ENCODE data around the gene PERM1.
"Not testable (repeated sequence)": the region's sequence is repeated elsewhere in the genome, so short reads cannot be mapped to it uniquely, and the experiment has no call there.

Gene PERM1

DNA sequence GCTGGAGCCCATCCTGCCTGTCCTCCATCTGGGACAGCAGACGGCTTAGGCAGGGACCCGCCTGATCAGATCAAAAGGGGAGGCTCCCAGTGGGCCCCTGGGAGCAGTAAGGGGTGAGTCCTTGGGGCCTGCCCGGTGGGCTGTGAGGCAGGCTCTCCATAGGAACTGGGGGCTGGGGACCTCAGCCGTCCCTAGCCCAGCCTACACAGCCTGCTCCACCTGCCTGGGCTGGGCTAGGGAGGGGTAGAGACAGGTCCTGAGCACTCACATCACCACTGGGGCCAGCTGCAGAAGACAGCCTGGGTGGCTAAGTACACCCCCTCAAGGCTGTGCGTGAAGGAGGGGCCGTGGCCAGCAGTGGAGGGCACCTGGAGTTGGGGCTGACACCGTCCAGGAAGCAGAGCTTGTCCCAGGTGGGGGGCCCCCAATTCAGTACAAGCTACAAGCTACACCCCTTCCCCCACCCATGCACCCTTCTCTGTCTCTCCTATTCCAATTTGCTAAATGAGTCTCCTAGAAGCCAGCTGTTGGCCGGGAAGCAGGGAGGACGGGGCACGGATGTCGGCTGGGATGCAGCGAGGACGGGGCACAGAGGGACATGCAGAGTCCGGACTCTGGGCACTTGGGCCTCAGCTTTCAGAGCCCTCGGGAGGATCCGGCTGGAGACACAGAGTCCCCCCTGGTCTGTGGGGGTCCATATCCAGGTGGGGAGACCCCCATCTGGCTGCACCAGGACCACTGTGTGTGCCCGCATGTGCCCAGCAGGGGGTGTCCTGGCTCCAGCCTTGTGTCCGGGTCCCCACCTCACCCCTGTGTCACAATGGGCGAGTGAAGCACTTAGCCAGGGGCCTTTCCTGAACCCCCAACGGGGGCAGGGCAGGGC, 33.1 kb upstream of the PERM1 start:
- no peak for DNase-seq

DNA sequence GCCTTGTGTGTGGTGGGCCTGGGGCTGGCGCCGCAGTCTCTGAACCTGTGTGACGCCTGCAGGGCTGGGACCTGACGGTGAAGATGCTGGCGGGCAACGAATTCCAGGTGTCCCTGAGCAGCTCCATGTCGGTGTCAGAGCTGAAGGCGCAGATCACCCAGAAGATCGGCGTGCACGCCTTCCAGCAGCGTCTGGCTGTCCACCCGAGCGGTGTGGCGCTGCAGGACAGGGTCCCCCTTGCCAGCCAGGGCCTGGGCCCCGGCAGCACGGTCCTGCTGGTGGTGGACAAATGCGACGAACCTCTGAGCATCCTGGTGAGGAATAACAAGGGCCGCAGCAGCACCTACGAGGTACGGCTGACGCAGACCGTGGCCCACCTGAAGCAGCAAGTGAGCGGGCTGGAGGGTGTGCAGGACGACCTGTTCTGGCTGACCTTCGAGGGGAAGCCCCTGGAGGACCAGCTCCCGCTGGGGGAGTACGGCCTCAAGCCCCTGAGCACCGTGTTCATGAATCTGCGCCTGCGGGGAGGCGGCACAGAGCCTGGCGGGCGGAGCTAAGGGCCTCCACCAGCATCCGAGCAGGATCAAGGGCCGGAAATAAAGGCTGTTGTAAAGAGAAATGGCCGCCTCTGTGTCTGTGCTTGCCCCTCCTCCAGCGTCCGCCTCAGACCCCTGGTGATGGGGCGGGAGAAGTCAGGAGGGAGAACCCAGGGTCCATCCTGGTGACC, 32.2 kb upstream of the PERM1 start:
- DNase-seq, result no peak

DNA sequence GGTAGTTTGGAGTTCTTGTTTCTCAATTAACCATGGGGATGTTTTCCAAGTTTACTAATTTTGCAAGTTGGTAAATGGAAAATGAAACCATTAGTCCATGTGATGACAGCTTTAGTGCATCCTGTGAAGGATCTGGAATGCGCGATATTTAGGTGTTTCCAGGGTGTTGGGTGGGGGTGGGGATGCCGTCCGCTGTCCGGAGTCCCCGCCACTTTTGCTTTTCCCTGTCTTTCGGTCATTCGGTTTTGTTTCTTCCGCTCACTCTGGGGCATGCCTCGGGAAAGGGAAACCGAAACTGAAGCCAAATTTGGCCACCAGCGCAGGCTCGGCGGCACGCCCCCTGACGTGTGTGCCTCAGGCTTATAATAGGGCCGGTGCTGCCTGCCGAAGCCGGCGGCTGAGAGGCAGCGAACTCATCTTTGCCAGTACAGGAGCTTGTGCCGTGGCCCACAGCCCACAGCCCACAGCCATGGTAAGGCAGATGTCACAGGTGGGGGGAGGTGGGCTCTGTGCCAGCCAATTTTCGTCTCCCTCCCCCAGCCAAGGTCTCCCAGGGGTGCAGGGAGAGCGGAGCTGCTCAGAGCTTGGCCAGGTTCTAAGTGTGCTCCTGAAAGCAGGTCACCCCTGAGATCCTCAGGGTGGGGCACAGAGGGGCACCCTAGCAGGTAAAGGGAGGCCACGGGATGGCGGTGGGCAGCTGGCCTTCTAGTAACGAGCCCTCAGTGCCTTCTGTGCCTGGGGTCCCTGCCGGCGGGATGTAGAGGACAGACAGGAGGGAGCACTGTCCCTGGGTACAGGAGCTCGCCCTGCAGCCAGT, 31.4 kb upstream of the PERM1 start, which contains the start of gene ISG15:
Gene ISG15 (plus strand): TSS at position 393 of the 817 bp plus-strand sequence. CDS start 77 bp downstream, at position 470.
- peak; percentile 88 for DNase-seq

DNA sequence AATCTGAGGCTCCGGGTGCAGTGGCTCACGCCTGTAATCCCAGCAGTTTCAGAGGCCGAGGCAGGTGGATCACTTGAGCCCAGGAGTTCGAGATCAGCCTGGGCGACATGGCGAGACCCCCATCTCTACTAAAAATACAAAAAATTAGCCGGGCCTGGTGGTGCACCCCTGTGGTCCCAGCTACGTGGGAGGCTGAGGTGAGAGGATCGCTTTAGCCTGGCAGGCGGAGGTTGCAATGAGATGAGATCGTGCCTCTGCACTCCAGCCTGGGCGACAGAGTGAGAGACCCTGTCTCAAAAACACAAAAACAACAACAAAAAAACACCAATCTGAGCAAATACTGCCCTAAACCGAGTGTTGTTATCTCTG, 30.8 kb upstream of the PERM1 start:
- DNase-seq, result not testable (repeated sequence)

DNA sequence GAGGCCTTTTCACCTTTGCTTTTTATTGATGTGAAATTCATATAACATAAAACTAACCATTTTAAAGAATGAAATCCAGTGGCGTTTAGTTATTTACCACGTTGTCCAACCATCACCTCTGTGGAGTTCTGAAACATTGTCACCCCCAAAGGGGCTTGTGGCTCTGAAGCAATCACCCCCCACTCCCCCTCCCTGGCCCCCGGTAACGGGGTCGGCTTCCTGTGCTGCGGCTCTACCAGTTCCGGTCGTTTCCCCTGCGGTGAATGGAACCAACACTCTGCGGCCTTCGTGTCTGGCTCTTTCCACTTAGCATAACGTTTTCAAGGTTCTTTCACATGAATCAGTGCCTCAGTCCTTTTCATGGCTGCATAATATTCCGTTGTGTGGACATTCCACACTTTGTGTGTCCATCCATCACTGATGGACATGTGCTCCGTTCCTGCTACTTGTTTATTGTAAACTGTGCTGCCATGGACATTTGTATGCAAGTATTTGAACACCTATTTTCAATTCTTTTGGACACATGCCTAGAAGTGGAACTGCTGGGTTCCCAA, 29.6 kb upstream of the PERM1 start:
- DNase-seq, result no peak

DNA sequence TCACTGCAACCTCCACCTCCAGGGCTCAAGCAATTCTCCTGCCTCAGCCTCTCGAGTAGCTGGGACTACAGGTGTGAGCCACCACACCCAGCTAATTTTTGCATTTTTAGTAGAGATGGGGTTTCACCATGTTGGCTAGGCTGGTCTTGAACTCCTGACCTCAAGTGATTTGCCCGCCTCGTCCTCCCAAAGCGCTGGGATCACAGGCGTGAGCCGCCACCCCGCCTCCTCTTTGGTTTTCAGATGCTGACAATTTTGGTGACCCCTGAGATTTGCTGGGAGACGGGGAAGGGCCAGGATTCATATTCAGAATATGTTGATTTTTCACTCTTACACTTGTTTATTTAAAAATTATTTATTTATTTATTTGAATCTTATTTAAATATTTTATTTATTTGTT, 28.2 kb upstream of the PERM1 start:
- DNase-seq, result not testable (repeated sequence)

DNA sequence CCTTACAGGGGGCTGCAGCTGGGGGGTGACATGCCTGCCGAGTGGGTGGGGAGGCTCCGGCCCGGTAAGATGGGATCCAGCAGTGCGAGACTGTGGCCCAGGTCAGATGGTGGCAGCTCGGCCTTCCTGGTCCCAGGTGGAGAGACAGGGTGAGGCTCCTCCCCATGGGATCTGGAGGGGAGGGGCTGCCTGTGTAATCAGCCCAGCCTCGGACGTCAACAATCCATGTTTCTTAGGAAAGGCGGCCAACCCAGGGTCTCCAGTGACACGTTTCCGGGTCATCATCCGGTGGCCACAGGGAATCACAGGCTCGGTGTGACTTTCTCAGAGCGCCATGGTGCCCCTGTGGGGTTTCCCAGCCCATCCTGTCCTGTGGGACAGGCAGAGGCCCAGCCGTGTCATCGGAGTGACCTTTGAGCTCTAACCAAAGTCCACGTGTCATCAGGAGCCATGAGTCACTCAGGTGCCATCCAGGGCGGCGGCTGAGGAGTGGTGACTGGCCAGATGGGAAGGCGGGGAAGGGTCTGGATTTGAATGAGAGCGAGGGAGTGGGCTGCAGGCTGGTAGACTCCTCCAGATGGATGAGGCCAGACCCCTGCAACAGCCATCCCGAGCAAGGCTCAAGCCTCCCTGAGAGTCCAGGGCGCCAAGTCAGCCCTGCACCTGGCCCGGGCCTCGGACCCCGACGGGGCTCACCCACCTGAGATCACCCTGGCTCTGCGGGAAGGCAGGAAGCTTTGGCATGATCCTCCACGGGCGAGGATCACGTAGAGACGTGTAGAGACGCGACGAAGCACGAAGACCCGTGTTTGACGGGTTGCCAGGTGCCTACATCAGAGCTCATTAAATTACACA, 24.6 kb upstream of the PERM1 start:
- DNase-seq, result no peak

DNA sequence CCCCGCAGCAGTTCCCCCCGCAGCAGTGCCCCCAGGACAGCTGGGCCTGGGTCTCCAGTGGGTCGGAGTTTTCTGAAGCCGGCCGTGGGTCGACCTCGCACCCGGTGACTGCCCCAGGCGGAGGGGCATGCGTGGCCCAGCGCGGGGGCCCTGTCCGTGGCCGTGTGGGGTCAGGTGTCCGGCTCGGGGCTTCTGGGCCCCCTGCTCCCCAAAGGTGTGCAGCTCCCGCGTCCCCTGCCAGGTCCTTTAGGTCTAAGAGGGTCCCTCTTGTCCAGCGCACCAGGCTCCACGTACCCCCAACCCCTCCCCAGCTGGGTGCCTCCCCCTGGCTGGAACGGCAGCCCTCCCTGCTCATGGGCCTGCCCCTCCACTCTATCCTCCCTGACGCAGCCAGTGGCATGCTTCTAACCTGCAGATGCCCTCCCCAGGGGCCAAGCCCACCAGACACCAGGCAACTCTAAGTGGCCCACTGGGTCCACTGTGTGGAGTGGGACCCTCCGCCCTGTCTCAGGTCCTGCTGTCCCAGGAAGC, 23.9 kb upstream of the PERM1 start:
- no peak for DNase-seq

DNA sequence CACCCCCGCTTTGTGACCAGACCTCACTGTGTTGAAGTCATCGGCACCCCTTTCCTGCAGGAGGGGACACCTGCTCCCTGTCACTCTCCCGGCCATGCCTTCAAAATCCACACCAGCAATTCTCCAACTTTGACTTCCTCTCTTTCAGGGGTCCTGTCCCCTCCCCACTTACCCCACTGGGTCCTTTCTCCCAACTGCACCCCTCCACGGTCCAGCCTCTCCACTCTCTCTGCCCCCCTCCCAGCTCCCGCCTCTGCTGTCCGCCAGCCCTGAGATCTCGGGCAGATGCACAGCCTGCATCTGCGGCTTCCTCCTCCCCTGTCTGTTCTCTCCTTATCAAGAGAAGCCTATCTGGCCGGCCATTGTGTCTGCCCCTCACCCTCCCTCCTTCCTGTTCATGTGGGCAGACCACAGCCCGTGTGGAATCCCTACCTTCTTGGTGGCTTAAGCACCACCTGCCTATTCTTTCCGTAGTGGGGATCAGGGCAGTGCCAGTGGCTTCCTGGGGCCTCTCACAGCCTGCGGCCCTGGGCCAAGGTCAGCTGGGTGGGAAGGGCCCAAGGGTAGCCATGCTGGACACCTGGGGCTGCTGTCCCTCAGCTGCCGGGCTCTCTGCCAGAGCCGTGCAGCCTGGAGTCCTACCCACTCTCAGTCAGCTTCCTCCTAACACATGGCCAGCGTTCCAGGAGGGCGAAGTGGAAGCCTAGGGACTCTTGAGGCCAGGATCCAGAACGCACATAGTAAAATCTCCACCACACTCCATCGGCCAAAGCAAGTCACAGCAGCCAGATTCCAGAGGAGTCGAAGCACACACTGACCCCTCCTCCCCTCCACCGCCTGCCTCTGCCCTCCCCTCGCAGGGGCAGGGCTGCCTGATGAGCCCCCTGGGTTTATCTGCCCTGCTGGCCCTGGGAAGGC, 23.1 kb upstream of the PERM1 start:
- no peak for DNase-seq

DNA sequence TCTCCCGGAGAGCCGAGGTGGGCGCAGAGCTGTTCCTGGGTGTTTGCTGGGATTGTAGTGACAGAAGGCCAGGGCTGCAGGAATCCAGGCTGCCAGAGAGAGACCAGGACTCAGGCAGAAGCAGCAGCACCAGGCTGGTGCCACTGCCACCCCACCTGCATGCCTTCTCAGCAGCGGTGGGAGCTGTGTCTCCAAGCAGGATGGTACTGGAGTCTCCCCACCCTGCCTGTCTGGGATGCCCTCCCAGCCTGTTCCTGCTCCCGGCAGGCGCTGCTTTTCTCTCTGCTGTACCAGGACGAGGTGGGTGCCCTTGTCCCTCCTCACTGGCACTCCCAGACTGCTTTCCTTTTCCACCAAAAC, 22.5 kb upstream of the PERM1 start:
- no peak for DNase-seq

DNA sequence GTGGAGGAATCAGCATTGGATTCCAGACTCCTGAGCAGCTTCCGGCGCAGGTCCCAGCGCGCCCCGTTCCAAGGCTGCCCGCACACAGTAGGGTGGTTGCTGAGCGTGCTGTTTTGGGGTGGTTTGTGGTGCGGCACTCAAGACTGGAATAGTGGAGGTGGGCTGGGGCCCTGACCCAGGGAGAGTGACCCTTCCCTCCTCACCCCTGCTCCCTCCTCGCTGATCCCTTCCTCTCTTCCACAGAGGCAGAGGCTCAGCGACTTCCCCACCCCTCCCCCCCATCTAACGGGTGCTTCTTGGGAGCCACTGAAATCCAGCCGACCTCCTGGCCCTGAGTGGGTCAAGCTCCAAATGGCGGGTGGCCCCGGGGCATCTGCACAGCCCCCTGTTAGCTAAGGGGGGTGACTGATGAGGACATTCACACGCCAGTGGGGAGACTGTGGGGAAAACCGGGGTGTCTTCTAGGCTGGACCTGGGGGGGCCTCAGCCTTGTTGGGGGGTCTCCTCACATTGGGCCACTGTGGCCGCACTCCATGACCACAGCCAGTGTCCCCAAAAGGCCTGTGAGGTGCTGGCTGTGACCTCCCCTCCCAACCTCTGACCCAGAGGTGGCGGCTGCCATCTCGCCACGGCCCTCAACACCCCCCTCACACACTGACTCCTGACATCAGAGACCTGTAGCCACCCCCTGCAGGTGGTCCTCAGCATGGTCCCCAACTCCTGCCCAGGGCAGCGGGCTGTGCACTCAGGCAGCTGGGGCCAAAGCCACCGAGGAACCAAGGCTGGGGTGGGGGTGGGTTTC, 21.9 kb upstream of the PERM1 start:
- DNase-seq, result no peak

DNA sequence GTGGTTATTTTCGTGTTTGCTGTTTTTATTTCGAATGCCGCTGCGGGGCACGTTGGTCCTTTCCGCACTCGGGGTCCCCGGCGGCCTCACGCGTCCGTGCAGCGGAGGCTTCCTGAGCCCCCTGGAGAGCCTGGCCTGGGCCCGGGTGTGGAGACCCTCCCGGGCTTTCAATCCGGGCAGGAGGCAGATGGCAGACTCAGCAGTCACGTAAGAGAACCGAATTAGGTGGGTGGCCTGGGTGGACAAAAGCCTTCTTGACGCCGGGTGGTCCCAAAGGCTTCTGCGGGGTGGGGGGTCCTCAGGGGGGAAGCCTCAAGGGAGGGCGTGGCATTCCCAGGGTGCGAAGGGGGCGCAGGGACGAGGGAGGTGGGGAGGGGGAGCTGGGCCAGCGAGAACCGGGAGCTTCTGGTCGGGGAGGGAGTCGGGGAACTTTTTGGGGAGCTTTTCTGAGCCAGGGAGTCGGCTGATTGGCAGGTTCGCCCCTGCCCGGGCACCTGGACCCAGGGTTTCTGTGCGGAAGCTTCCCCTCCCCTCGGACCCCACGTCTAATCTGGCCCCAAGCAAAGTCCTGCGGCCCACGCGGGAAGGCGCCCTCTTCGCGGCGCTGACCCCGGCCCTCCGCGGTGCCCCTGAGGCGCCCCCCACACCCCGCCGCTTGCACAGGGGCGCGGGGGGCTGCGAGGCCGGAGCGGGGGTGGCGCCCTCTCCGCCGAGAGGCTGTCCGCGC, 19.3 kb upstream of the PERM1 start:
- DNase-seq, result no peak

DNA sequence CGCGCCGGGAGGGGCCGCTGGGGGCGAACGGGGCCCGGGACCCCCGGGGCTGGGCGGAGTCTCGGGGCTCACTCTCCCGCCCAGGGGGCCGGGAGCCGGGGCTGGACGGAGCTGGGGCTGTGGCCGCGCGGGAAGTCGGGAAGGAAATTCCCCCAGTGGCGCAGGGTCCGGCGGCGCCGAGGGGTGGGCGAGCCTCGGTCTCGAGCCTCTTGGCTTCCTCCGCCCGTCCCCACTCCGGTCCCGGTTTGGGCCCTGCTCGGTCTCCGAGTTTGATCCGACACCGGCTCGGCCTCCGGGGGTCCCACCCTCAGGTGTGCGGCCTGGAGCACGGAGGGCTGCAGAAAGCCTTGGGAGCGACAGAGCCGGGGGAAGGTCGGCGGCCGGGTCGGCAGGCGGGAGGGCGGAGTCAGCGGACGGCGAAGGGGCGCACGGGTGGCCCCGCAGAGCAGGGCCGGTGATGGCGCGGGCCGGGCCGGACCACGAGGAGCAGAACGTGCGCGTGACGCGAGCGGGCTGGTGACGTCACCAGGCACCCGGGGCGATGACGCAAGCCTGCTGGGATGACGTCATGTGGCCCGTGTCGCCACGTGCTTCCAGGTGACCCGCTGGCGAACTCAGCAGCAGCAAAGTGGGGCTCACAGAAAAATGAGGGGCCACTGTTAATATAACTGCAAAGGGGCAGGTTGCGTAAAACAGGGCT, 18.6 kb upstream of the PERM1 start:
- DNase-seq, result peak; percentile 78

DNA sequence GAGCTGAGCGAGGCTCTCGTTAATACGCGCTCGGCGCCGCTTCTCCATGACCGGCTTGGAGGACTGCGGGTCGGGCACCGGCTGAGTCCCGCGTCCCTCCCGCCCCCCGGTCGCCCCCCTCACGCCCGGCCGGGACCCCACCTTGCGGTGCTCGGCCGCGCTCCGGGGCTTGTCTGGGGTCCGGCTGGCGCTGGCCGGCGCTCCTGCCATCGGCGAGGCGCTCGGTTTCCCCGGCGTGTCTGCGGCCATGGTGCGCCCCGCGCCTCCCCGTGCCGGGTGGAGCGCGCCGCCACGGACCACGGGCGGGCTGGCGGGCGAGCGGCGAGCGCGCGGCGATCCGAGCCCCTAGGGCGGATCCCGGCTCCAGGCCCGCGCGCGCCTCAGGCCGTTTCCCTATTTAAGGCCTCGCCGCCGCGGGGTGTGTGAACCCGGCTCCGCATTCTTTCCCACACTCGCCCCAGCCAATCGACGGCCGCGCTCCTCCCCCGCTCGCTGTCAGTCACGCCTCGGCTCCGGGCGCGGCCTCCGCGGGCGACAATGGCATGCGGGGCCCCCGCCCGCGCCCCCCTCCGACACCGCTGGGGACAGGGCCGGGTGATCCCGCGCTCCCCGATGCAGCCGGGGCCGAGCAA, 17.9 kb upstream of the PERM1 start, which contains the start of gene HES4:
Gene HES4 (minus strand): TSS at position 373 of the 632 bp plus-strand sequence. CDS start 124 bp downstream, at position 249.
- DNase-seq, result peak; percentile 62

DNA sequence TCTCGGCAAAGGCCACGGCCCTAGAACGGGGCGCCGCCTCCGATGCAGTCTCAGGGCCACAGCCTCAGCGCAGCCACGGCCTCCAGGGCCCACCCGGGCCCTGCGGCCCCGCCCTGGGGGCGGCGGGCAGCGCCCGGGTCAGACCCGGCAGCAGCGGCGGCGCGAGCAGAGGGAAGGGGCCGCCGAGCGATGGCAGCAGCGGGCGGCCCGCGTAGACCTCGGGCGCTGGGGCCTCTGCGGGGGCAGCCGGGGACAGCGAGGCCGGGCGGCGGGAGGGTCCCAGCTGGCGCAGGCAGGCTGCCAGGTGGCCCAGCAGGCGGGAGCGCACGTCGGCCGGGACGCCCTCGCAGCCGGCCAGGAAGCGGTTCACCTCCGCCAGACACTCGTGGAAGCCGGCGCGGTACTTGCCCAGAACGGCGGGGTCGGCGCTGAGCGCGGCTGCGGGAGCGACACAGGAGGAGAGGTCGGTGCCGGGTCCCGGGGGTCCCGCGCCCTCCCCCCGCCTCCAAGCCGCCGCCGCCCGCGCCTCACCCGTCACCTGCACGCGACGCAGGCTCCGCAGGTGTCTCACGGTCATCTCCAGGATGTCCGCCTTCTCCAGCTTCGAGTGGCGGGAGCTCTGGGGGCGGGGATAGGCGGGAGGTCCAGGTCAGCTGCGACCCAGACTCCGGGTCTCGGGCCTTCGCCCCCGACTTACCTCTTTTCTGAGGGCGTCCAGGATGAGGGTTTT, 17.3 kb upstream of the PERM1 start:
- peak; percentile 30 for DNase-seq

DNA sequence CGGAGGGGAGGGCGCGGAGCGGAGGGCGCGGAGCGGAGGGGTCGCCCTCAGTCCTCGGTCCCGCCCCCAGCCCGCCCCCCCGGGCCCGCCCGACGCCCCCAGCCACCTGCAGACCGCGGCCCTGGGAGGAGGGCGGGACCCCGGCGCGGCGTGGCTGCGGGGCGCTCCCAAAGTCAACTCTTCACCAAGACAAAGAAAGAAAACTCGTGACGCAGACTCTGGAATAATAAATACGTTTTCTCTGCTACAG, 16.8 kb upstream of the PERM1 start:
- DNase-seq, result no peak

DNA sequence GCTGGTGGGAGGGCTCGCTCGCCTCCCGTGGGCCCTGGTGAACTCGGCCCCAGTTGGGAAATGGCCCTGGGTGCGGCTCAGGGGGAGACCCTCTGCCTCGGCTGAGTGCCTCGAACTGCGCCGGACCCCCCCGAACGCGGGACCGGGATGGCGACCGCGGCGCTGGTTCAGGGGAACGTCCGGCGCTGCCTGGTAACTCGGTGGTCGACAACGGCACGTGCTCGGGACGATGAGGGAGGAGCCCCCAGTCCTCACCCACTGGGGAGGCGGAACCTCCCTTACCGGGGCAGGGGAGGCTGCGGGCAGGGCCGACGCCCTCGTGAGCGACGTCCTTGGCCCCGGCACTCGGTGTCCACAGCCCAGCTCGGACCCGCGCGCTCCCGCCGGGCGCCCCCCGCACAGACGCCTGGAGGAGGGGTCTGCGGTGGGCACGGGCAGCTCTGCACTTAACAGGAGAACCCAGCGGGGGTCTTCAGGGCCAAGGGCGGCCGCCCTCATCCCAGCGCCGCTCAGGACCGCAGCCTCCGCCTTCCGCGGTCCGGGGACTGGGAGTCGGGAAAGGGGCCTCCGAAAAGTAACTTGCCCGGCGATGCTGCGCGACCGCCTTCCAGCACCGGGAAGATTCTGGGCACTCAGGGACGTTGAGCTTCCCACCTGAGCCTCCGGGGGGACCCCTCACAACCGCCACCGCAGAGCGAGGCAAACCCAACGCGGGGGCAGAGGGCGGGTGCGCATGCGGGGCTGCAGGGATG, 16.3 kb upstream of the PERM1 start:
- DNase-seq, result no peak

All from activated CD4-positive, alpha-beta T cell treated with anti-CD3 and anti-CD28 coated beads, Interleukin-2, amount 50 U/mL, for 1 hour (primary cell).